HG03558 (cell line): ENCODE data around the gene SRCIN1.

Source experiments
- ATAC-seq: cut with Tn5 transposase; IDR thresholded peaks from one replicate; pipeline ENCODE4 v1.9.1; 2021; ENCODE audit warnings: moderate number of reproducible peaks; ENCODE audit not compliant: unreplicated experiment; ENCODE audit errors: extremely low read depth

SRCIN1 gene

GRCh38 chr17:38566666-38567031 lies 39.1 kb downstream of the SRCIN1 start:
- no peak for ATAC-seq

GRCh38 chr17:38565853-38566665 lies 39.7 kb downstream of the SRCIN1 start:
- ATAC-seq = no peak

- no peak for ATAC-seq
Observed at GRCh38 chr17:38564869-38565268, 40.9 kb downstream of the SRCIN1 start.

GRCh38 chr17:38564254-38564837 lies 41.4 kb downstream of the SRCIN1 start:
- ATAC-seq = no peak

- ATAC-seq = no peak
Observed at GRCh38 chr17:38563362-38564253, 42.1 kb downstream of the SRCIN1 start.

GRCh38 chr17:38562903-38563302 lies 42.8 kb downstream of the SRCIN1 start:
- ATAC-seq = no peak

- no peak for ATAC-seq
Observed at GRCh38 chr17:38562215-38562569, 43.6 kb downstream of the SRCIN1 start.

- no peak for ATAC-seq
Observed at GRCh38 chr17:38561416-38562214, 44.1 kb downstream of the SRCIN1 start.

- ATAC-seq = no peak
Observed at GRCh38 chr17:38560503-38561318, 45.0 kb downstream of the SRCIN1 start.

- no peak for ATAC-seq
Observed at GRCh38 chr17:38559880-38560230, 45.9 kb downstream of the SRCIN1 start.

- no peak for ATAC-seq
Observed at GRCh38 chr17:38559051-38559879, 46.5 kb downstream of the SRCIN1 start.

GRCh38 chr17:38558728-38559050 lies 47.1 kb downstream of the SRCIN1 start:
- no peak for ATAC-seq

GRCh38 chr17:38557836-38558727 lies 47.7 kb downstream of the SRCIN1 start:
- ATAC-seq = no peak

GRCh38 chr17:38557396-38557795 lies 48.4 kb downstream of the SRCIN1 start:
- ATAC-seq = no peak

- ATAC-seq = no peak
Observed at GRCh38 chr17:38556239-38556638, 49.5 kb downstream of the SRCIN1 start.

GRCh38 chr17:38554430-38555350 lies 51.1 kb downstream of the SRCIN1 start:
- no peak for ATAC-seq

GRCh38 chr17:38552343-38552742 lies 53.4 kb downstream of the SRCIN1 start:
- ATAC-seq = no peak
